SK-N-MC (cell line): ENCODE measurements around the gene NR1D1.

Experiments used
- DNase-seq: peaks from one replicate; pipeline ENCODE4 v3.0.0-alpha.2; 2011; ENCODE audit warnings: low read depth, low spot score
- H3K27ac ChIP-seq: fragments of 200-600 bp; sonication (generic); 2 replicates; pipeline ENCODE4 v1.5.1; 2016; ENCODE audit warnings: mixed run types
- H3K36me3 ChIP-seq: fragments of 200-600 bp; sonication (generic); 2 replicates; pipeline ENCODE4 v1.6.1; 2017; ENCODE audit warnings: antibody characterized with exemption, low read length, mixed read lengths; ENCODE audit not compliant: insufficient read depth
- H3K4me3 ChIP-seq: fragments of 200-600 bp; sonication (generic); 2 replicates; pipeline ENCODE4 v1.5.1; 2016
- H3K9ac ChIP-seq: fragments of 200-600 bp; sonication (generic); 2 replicates; pipeline ENCODE4 v1.8.0; 2017; ENCODE audit warnings: mixed run types, mixed read lengths; ENCODE audit not compliant: insufficient read length
- H3K9me3 ChIP-seq: fragments of 200-600 bp; sonication (generic); 2 replicates; pipeline ENCODE4 v1.6.1; 2017; ENCODE audit warnings: low read depth, mild to moderate bottlenecking, antibody characterized with exemption, low read length, moderate library complexity, mixed read lengths
- EZH2 ChIP-seq: fragments of 200-600 bp; sonication (generic); IDR thresholded peaks from one replicate; pipeline ENCODE4 v1.6.1; 2017; ENCODE audit warnings: antibody characterized with exemption
- FOXP2 ChIP-seq: optimal IDR thresholded peaks from 2 replicates; pipeline ENCODE3; 2011; ENCODE audit warnings: mild to moderate bottlenecking, moderate library complexity; ENCODE audit not compliant: insufficient read depth; ENCODE audit errors: extremely low read length, control extremely low read depth
- POLR2AphosphoS5 ChIP-seq: IDR thresholded peaks from 2 replicates; pipeline ENCODE4 v1.6.1; 2012; ENCODE audit warnings: mild to moderate bottlenecking, low read depth, low read length, borderline replicate concordance

NR1D1 gene

GRCh38 chr17:40075201-40075941 is 25.0 kb downstream of the NR1D1 start:
- no peak for TF ChIP-seq EZH2
- peak overlapping the region; percentile 60; the same call in 1 of the 2 replicates for H3K27ac ChIP-seq
- no peak overlapping the region for H3K9ac ChIP-seq
- DNase-seq, result no peak
- H3K36me3 ChIP-seq, result peaks cover 26% of the 10 kb centered on the region; the same call in 1 of the 2 replicates
- H3K9me3 ChIP-seq, result no peaks in the 10 kb centered on the region
- 0 out of 2 replicates have a peak overlapping the region, but pooled peaks have one; percentile 25 for H3K4me3 ChIP-seq

- no peak overlapping the region for H3K4me3 ChIP-seq
- H3K9me3 ChIP-seq, result no peaks in the 10 kb centered on the region
- H3K36me3 ChIP-seq, result peaks cover 26% of the 10 kb centered on the region; the same call in 1 of the 2 replicates
- TF ChIP-seq FOXP2 (no peak), EZH2 (no peak), POLR2AphosphoS5 (no peak)
- peak overlapping the region; percentile 60; the same call in 1 of the 2 replicates for H3K27ac ChIP-seq
- DNase-seq, result no peak
- no peak overlapping the region for H3K9ac ChIP-seq
Measured at GRCh38 chr17:40074871-40075200, 25.6 kb downstream of the NR1D1 start.

- no peak for TF ChIP-seq POLR2AphosphoS5
- no peak for TF ChIP-seq FOXP2
- no peak for TF ChIP-seq EZH2
- peak overlapping the region; percentile 91; the same call in 1 of the 2 replicates for H3K27ac ChIP-seq
- peaks cover 26% of the 10 kb centered on the region; the same call in 1 of the 2 replicates for H3K36me3 ChIP-seq
- DNase-seq, result no peak
- no peak overlapping the region for H3K4me3 ChIP-seq
- no peak overlapping the region for H3K9ac ChIP-seq
- H3K9me3 ChIP-seq, result no peaks in the 10 kb centered on the region
Measured at GRCh38 chr17:40074175-40074512, 26.2 kb downstream of the NR1D1 start.

- Histone ChIP-seq H3K9ac (no peak overlapping the region), H3K36me3 (peaks cover 26% of the 10 kb centered on the region; the same call in 1 of the 2 replicates), H3K27ac (peak overlapping the region; percentile 91), H3K9me3 (no peaks in the 10 kb centered on the region), H3K4me3 (no peak overlapping the region)
- DNase-seq, result no peak
- no peak for TF ChIP-seq EZH2
- TF ChIP-seq FOXP2, result no peak
- no peak for TF ChIP-seq POLR2AphosphoS5
Measured at GRCh38 chr17:40073454-40074174, 26.8 kb downstream of the NR1D1 start.

DNA sequence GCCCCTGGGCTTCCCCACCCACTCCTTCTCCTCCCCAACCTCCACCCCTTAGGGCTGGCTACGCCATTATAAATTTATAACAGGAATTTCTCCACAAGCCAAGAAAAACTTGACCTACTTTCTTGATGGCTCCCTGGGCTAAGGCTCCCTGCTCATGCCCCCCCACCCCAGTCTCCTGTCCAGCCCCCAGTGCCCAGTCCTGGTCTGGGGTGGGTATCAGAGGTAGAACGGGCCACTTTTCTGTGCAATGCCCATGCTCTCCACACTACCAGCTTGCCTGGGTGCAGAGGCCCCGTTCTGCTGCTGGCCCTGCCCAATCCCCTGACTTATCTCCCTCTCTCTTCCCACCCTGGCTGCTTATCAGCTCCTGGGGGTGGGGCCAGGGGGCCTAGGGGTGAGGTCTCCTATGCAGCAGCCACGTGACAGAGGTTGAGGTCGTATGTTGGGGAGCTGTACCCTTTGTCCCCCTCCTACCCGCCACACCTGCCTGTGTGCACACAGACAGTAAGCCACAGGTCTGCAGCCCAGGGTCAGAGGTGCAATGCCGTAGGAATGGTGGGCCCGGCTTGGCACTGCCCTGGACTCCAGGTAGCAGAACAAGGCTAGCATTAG is 27.5 kb downstream of the NR1D1 start:
- peak overlapping the region; percentile 91 for H3K27ac ChIP-seq
- TF ChIP-seq FOXP2 (no peak), POLR2AphosphoS5 (no peak), EZH2 (no peak)
- H3K9ac ChIP-seq, result peak overlapping the region; percentile 23
- H3K4me3 ChIP-seq, result peak overlapping the region; percentile 59
- H3K36me3 ChIP-seq, result peaks cover 26% of the 10 kb centered on the region; the same call in 1 of the 2 replicates
- no peaks in the 10 kb centered on the region for H3K9me3 ChIP-seq
- DNase-seq, result no peak

GRCh38 chr17:40072040-40072734 is 28.2 kb downstream of the NR1D1 start:
- Histone ChIP-seq H3K27ac (peak overlapping the region; percentile 91), H3K4me3 (peak overlapping the region; percentile 59), H3K9ac (peak overlapping the region; percentile 23), H3K36me3 (peaks cover 22% of the 10 kb centered on the region; the same call in 1 of the 2 replicates), H3K9me3 (no peaks in the 10 kb centered on the region)
- no peak for DNase-seq
- no peak for TF ChIP-seq EZH2
- peak; percentile 62 for TF ChIP-seq FOXP2
- no peak for TF ChIP-seq POLR2AphosphoS5

- H3K36me3 ChIP-seq, result peaks cover 16% of the 10 kb centered on the region; the same call in 1 of the 2 replicates
- no peak overlapping the region for H3K9ac ChIP-seq
- no peaks in the 10 kb centered on the region for H3K9me3 ChIP-seq
- no peak for DNase-seq
- H3K27ac ChIP-seq, result peak overlapping the region; percentile 91
- TF ChIP-seq FOXP2, result no peak
- peak overlapping the region; percentile 59 for H3K4me3 ChIP-seq
Measured at GRCh38 chr17:40071313-40072039, 28.9 kb downstream of the NR1D1 start.
